K562 (cell line): ENCODE data around the gene FGF14. TPM values are rescaled to one million over a fixed set of nuclear protein-coding genes. Genes with fewer than 3 reads are reported as not detected.

Source experiments
- ATAC-seq: fragments of 200-7000 bp; cut with Tn5 transposase; 3 replicates; pipeline ENCODE4 v1.9.1; 2020; ENCODE audit warnings: moderate library complexity
- BruUV-seq: library from RNA; stranded (reverse); fragments of 400-500 nt; replicated peaks from 2 replicates; lab custom pipeline; 2021; lab: Mats Ljungman, UMichigan
- CTCF ChIA-PET: fragments of 300-600 bp; formaldehyde crosslinking; extraction: SDS; loops from one replicate; lab custom pipeline; 2021; ENCODE audit warnings: low intra/inter-chr PET ratio; lab: Yijun Ruan, JAX
- POLR2A ChIA-PET: fragments of 300-600, 350-650 bp; sonication (Branson Sonifier 250); formaldehyde crosslinking; extraction: SDS; loops from one replicate; lab custom pipeline; 2021; ENCODE audit warnings: antibody characterized with exemption, inconsistent platforms; lab: Yijun Ruan, JAX
- DNase-seq, 4 experiments: peaks; one replicate each; pipeline versions ENCODE4 v3.0.0 to v3.0.0-alpha.2; 2011 to 2018; ENCODE audit warnings: low spot score in 3 of 4, mixed read lengths in 3 of 4; ENCODE audit errors: extremely low read depth in 1 of 4
- FAIRE-seq: peaks from 2 replicates; lab custom pipeline; 2011; peaks lifted over from hg19 to GRCh38; lab: Jason Lieb, UNC
- H2AFZ ChIP-seq: 2 replicates; pipeline ENCODE4 v1.6.0; 2011; ENCODE audit warnings: low read depth, low read length, control low read depth, inconsistent platforms
- H3K27ac ChIP-seq: fragments of 200-600 bp; 3 replicates; pipeline ENCODE4 v1.8.0; 2011; ENCODE audit warnings: low read depth, mild to moderate bottlenecking, control low read depth, inconsistent platforms, low read length, moderate library complexity, mixed read lengths; ENCODE audit errors: extremely low read depth
- H3K27me3 ChIP-seq, 2 experiments: fragments of 300-600 bp in 1 of 2; 2 replicates in 1 of 2; 3 replicates in 1 of 2; pipeline versions ENCODE4 v1.6.0 to v1.8.0; 2011; ENCODE audit warnings: inconsistent platforms in 2 of 2, low read length in 2 of 2, mild to moderate bottlenecking in 1 of 2, mixed read lengths in 1 of 2, moderate library complexity in 1 of 2; ENCODE audit not compliant: control insufficient read depth in 2 of 2, insufficient read depth in 2 of 2
- H3K36me3 ChIP-seq: fragments of 300-600 bp; 3 replicates; pipeline ENCODE4 v1.8.0; 2011; ENCODE audit warnings: mild to moderate bottlenecking, low read length, inconsistent platforms; ENCODE audit not compliant: control insufficient read depth, insufficient read depth
- H3K4me1 ChIP-seq, 2 experiments: fragments of 200-600 bp in 1 of 2; replicated peaks in 1 of 2; 2 replicates in 1 of 2; 3 replicates in 1 of 2; pipeline versions ENCODE4 v1.5.1 to v1.8.0; 2011; ENCODE audit warnings: inconsistent platforms in 2 of 2, low read length in 2 of 2, mild to moderate bottlenecking in 1 of 2, mixed read lengths in 1 of 2, moderate library complexity in 1 of 2; ENCODE audit not compliant: control insufficient read depth in 2 of 2, insufficient read depth in 2 of 2
- H3K4me2 ChIP-seq: 2 replicates; pipeline ENCODE4 v1.6.1; 2011; ENCODE audit warnings: low read length, control low read depth, inconsistent platforms, mixed read lengths; ENCODE audit not compliant: insufficient read depth
- H3K4me3 ChIP-seq: fragments of 200-600 bp; sonication (generic), shearing (Covaris generic); 2 replicates; pipeline ENCODE4 v1.5.1; 2016; ENCODE audit warnings: control low read depth, inconsistent platforms
- H3K79me2 ChIP-seq: fragments of 200-600 bp; 3 replicates; pipeline ENCODE4 v1.8.0; 2011; ENCODE audit warnings: low read length, inconsistent platforms; ENCODE audit not compliant: control insufficient read depth, insufficient read depth
- H3K9ac ChIP-seq, 2 experiments: 2 replicates each; pipeline versions ENCODE4 v1.6.0 to v1.6.1; 2011; ENCODE audit warnings: low read depth in 2 of 2, low read length in 2 of 2, control low read depth in 1 of 2, inconsistent platforms in 1 of 2, mild to moderate bottlenecking in 1 of 2, mixed read lengths in 1 of 2; ENCODE audit not compliant: insufficient read depth in 1 of 2
- H3K9me1 ChIP-seq: one replicate; pipeline ENCODE4 v1.6.0; 2011; ENCODE audit warnings: inconsistent platforms, mild to moderate bottlenecking, low read length, moderate library complexity; ENCODE audit not compliant: control insufficient read depth, insufficient read depth
- H3K9me3 ChIP-seq: replicated peaks from 2 replicates; pipeline ENCODE4 v1.5.1; 2011; ENCODE audit warnings: low read depth, low read length, inconsistent platforms; ENCODE audit not compliant: control insufficient read depth, insufficient read depth
- H4K20me1 ChIP-seq: replicated peaks from 2 replicates; pipeline ENCODE4 v1.6.1; 2011; ENCODE audit warnings: low read length, inconsistent platforms, mixed read lengths; ENCODE audit not compliant: control insufficient read depth, insufficient read depth
- CHD4 ChIP-seq: fragments of 200-600 bp; sonication (generic); IDR thresholded peaks from 3 replicates; pipeline ENCODE4 v1.6.1; 2012; ENCODE audit warnings: low read depth, mild to moderate bottlenecking, mixed read lengths, low read length, inconsistent platforms; ENCODE audit not compliant: insufficient read depth, insufficient replicate concordance, poor library complexity, severe bottlenecking
- FOXM1 ChIP-seq, 2 experiments: fragments of 450-650 bp in 1 of 2; sonication (generic) in 1 of 2; formaldehyde crosslinking in 1 of 2; IDR thresholded peaks; 2 replicates each; pipeline versions ENCODE4 v1.6.1 to v1.9.0; 2017 to 2022; ENCODE audit warnings: low read depth in 2 of 2, mild to moderate bottlenecking in 2 of 2, missing genetic modification reagents in 1 of 2, moderate library complexity in 1 of 2
- KDM1A ChIP-seq, 2 experiments: fragments of 450-650 bp; IDR thresholded peaks; 2 replicates each; pipeline ENCODE4 v1.6.1; 2016; ENCODE audit warnings: mild to moderate bottlenecking in 2 of 2
- NBN ChIP-seq: fragments of 450-650 bp; IDR thresholded peaks from 2 replicates; pipeline ENCODE4 v1.6.1; 2016; ENCODE audit warnings: low read depth, mild to moderate bottlenecking
- NR2C1 ChIP-seq, 2 experiments: fragments of 450-650 bp; IDR thresholded peaks; 2 replicates each; pipeline ENCODE4 v1.6.1; 2017; ENCODE audit warnings: mild to moderate bottlenecking in 2 of 2, antibody characterized with exemption in 1 of 2, inconsistent platforms in 1 of 2, missing compliant biosample characterization in 1 of 2, missing genetic modification characterization in 1 of 2
- PHTF2 ChIP-seq: fragments of 250-450 bp; sonication (Bioruptor Pico); IDR thresholded peaks from 2 replicates; pipeline ENCODE4 v1.5.0; 2021; ENCODE audit warnings: mild to moderate bottlenecking
- WGBS: fragments of 100-300 bp; shearing (Covaris generic); methylation state at CpG from one replicate; pipeline ENCODE4 v1.1.6; 2016; ENCODE audit warnings: low coverage, mixed read lengths; ENCODE audit not compliant: insufficient coverage; ENCODE audit errors: missing lambda C conversion rate; 5-methylcytosine and 5-hydroxymethylcytosine counted together
- in situ Hi-C: fragments of 300-500 bp; cut with MboI; formaldehyde crosslinking; loops from 4 replicates; pipeline ENCODE4 v1.15.0; 2018; ENCODE audit warnings: inconsistent platforms, mixed read lengths
- intact Hi-C: fragments of 100-400 bp; cut with micrococcal nuclease; formaldehyde crosslinking; loops from 2 replicates; pipeline ENCODE4 v1.14.2; 2022
- polyA plus RNA-seq, 8 experiments: library from polyadenylated mRNA; depleted of rRNA in 4 of 8; stranded (reverse) in 5 of 8; unstranded in 3 of 8; fragments of >200 nt; fragmentation: Nextera tagmentation in 2 of 8; fragmentation: Illumina TruSeq in 1 of 8; extraction: Ambion mirVana in 2 of 8; extraction: Trizol in 1 of 8; gene quantifications; 2 replicates each; pipeline versions ENCODE4 v1.2.1 to v1.2.3, GENCODE V29; 2011 to 2014; ENCODE audit warnings: inconsistent platforms in 1 of 8, missing spikeins in 1 of 8
- total RNA-seq, 7 experiments: library from RNA; depleted of rRNA in 6 of 7; stranded (reverse); fragments of >200 nt in 6 of 7; fragmentation: Illumina TruSeq in 2 of 7; extraction: Trizol in 2 of 7; gene quantifications; 2 replicates each; pipeline versions ENCODE4 v1.2.1 to v1.2.3, GENCODE V29; 2011 to 2021; ENCODE audit warnings: low replicate concordance in 1 of 7

FGF14 gene
- total and polyA plus RNA-seq, 9 of the 15 experiments (the other 6 are each of a cell fraction or from before 2014, with no cell fraction given), result not detected

DNA sequence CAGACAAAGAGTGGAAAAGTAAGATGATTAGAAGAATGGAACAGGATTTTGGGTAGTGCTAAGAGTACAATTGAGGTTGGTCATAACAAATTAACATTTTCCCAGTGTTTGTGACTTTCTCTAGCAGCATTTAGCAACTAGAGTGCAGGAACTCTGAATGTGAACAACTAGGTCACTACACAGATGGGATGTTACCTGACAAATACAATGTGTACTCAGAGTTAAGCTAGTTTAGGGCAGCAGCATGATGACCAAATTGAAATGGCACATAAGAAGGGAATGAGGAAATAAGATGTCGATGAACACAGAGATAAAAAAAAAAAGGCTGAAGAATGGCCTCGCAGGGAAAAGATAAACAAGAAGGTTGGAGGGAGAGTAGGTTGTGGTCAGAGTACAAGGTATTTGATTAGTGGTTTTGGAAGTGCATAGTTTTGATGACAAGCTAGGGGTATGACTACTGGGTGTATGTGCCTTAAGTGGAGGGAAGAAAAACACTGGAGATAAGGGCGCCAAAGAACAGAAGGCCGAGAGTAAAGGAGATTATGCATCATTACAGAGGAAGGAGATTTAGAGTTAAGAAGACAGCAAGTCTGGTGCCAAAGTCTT, 381.1 kb downstream of the FGF14 start:
- no peak overlapping the region for H3K9ac ChIP-seq
- no peaks in the 10 kb centered on the region for H3K4me1 ChIP-seq
- DNase-seq (no peak), FAIRE-seq (no peak), ATAC-seq (no peak)
- BruUV-seq, result no TSS peak
- 0% methylated on average over 4 of the region's 4 CpGs for WGBS
- ChIA-PET CTCF (no interaction called here), POLR2A (no interaction called here)
- in situ Hi-C loops, result no loop called here
- H3K79me2 ChIP-seq, result no peaks in the 10 kb centered on the region
- no peaks in the 10 kb centered on the region for H3K9me3 ChIP-seq
- TF ChIP-seq NBN, result no peak
- TF ChIP-seq CHD4, result no peak
- no peak for TF ChIP-seq PHTF2
- TF ChIP-seq FOXM1 (IDR thresholded peaks at IDR 0.05; ENCODE audit: low read depth), result no peak
- TF ChIP-seq FOXM1 (CRISPR knock-in tag; IDR thresholded peaks at IDR 0.05; ENCODE audit: low read depth), result no peak
- TF ChIP-seq KDM1A (IDR thresholded peaks at IDR 0.05), result no peak
- no peak for TF ChIP-seq NR2C1 (IDR thresholded peaks at IDR 0.05)
- TF ChIP-seq NR2C1 (tag; IDR thresholded peaks at IDR 0.05), result no peak
- H3K36me3 ChIP-seq, result no peaks in the 10 kb centered on the region
- H3K9me1 ChIP-seq, result no peaks in the 10 kb centered on the region
- H4K20me1 ChIP-seq, result no peaks in the 10 kb centered on the region
- H3K4me2 ChIP-seq, result no peak overlapping the region
- no peak overlapping the region for H3K4me3 ChIP-seq
- no peak overlapping the region for H2AFZ ChIP-seq
- intact Hi-C loops, result no loop called here
- H3K27me3 ChIP-seq, result no peaks in the 10 kb centered on the region
- no peak overlapping the region for H3K27ac ChIP-seq
